Ascending aorta (tissue), 2 donors: ENCODE data around the gene BEGAIN. TPM values are rescaled to one million over a fixed set of nuclear protein-coding genes. Genes with fewer than 3 reads are reported as not detected.

Experiments
- DNase-seq, 2 donors: peaks; one replicate each; pipeline ENCODE4 v3.0.0-alpha.2; 2019; ENCODE audit warnings: low spot score in 2 of 2
- H3K27ac ChIP-seq, 2 donors: fragments of 200-600 bp; sonication (generic); one replicate each; pipeline ENCODE4 v1.5.1; 2016 to 2017; ENCODE audit warnings: mild to moderate bottlenecking in 1 of 2
- H3K27me3 ChIP-seq: fragments of 200-600 bp; sonication (generic); one replicate; pipeline ENCODE4 v1.5.1; 2017
- H3K36me3 ChIP-seq, 2 donors: fragments of 200-600 bp; sonication (generic); one replicate each; pipeline ENCODE4 v1.5.1; 2016
- H3K4me1 ChIP-seq, 2 donors: fragments of 200-600 bp; sonication (generic); one replicate each; pipeline ENCODE4 v1.5.1; 2016 to 2017; ENCODE audit warnings: mild to moderate bottlenecking in 1 of 2
- H3K4me3 ChIP-seq, 2 donors: fragments of 200-600 bp; sonication (generic); one replicate each; pipeline ENCODE4 v1.5.1; 2016 to 2017; ENCODE audit warnings: mild to moderate bottlenecking in 1 of 2
- H3K9me3 ChIP-seq, 2 donors: fragments of 200-600 bp; sonication (generic); one replicate each; pipeline ENCODE4 v1.5.1; 2016
- intact Hi-C: fragments of 100-400 bp; cut with DNase I; formaldehyde crosslinking; loops from one replicate; pipeline ENCODE4 v1.15.1; 2023
- total RNA-seq: library from RNA; depleted of rRNA; stranded (reverse); fragments of >200 nt; gene quantifications from one replicate; pipeline ENCODE4 v1.1.0, GENCODE V29; 2016
- TF ChIP-seq, protein P1 (sequence below), 3 experiments: fragments of 200-600 bp in 2 of 3; fragments of 450-650 bp in 1 of 3; sonication (generic) in 2 of 3; IDR thresholded peaks; one replicate each; pipeline ENCODE4 v1.5.1; 2016 to 2019; ENCODE audit warnings: antibody characterized with exemption in 3 of 3, mild to moderate bottlenecking in 1 of 3, moderate library complexity in 1 of 3

The BEGAIN gene
- total RNA-seq, 1 donor from 2014 or later: 5.9 TPM

DNA sequence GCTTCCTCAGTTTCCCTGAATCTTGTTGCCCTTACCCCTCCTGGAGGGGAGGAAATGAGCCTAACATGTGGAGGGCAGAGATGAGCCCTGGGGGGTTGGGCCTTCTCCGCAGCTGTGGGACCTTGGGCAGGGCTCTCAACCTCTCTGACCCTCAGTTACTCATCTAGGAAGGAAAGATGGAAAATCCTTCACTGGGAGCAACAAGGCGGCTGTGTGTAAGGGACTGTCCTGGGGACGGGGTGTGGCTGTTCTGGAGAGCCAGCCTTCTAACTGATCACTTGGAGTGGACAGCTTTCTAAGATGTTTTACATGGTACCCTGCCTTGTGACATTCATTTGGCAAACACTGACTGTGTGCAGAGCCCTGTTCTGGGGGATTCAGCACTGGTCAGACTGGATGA, 14.7 kb downstream of the BEGAIN start:
- Histone ChIP-seq H3K36me3 (no peaks in the 10 kb centered on the region), H3K27ac (no peak overlapping the region), H3K4me3 (no peak overlapping the region), H3K9me3 (no peaks in the 10 kb centered on the region), H3K4me1 (peaks cover 3 to 6% of the 10 kb centered on the region in 2 donors), H3K27me3 (peaks cover 8% of the 10 kb centered on the region)
- TF ChIP-seq, protein P1, sequence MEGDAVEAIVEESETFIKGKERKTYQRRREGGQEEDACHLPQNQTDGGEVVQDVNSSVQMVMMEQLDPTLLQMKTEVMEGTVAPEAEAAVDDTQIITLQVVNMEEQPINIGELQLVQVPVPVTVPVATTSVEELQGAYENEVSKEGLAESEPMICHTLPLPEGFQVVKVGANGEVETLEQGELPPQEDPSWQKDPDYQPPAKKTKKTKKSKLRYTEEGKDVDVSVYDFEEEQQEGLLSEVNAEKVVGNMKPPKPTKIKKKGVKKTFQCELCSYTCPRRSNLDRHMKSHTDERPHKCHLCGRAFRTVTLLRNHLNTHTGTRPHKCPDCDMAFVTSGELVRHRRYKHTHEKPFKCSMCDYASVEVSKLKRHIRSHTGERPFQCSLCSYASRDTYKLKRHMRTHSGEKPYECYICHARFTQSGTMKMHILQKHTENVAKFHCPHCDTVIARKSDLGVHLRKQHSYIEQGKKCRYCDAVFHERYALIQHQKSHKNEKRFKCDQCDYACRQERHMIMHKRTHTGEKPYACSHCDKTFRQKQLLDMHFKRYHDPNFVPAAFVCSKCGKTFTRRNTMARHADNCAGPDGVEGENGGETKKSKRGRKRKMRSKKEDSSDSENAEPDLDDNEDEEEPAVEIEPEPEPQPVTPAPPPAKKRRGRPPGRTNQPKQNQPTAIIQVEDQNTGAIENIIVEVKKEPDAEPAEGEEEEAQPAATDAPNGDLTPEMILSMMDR (IDR thresholded peaks at IDR 0.05): no peak
- intact Hi-C loops: no loop called here
- DNase-seq: no peak

DNA sequence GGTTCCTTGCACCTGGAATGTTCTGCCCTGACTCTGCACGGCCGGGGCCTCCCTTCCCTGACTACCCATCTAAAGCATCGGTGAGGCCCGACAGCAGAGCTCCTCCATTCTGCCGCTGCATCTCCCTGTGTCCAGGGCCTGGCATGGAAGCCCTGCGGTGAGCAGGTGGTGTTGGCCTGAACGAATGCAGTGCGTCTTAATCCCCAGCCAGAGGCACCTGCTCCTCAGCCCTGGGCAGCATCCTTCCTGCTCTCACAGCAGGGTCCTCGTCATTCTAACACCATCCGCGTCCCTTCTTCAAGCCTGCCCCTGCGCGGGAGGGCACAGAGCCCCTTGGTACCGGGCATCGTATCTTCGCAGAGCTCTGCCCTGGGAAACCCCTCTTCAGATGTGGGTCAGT, 15.4 kb downstream of the BEGAIN start:
- TF ChIP-seq, protein P1 (IDR thresholded peaks at IDR 0.05): no peak
- intact Hi-C loops: no loop called here
- DNase-seq: no peak
- no peaks in the 10 kb centered on the region for H3K9me3 ChIP-seq
- peaks cover 6 to 11% of the 10 kb centered on the region in 2 donors for H3K4me1 ChIP-seq
- H3K36me3 ChIP-seq: no peaks in the 10 kb centered on the region
- H3K4me3 ChIP-seq: no peak overlapping the region
- H3K27me3 ChIP-seq: peaks cover 14% of the 10 kb centered on the region
- no peak overlapping the region for H3K27ac ChIP-seq

DNA sequence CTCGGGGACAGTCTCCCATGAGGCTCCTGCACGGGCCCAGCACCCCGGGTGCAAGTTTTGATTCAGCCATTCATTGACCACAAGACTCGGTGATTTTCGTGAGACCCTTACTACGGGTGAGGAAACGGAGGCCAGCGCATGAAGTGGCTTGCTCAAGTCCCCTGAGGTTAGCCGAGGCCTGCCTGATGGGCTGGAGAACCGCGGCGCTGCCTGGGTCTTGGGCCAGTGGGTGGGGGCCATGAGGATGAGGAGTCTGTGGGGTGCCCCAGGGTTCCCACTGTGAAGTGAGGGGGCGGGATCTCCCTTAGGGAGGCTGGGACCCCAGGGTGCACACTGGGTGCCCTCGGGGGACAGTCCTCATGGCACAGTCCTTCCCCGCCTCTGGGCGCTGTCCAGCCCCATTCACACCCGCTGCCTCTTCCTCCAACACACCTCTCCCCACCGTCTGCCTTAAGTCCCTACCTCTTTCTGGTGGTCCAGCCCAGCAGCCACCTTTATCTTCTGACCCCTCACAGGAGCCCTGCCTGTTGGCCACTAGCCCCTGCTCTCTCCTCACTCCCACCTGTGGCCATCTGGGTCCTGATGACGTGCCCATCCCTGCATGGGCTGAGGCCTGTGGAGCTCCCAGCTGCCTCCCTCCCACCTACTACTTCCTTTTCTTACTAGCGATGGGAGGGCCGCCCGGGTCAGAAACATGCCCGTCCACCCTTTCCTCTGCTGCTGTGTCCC, 16.3 kb downstream of the BEGAIN start:
- H3K27ac ChIP-seq: no peak overlapping the region
- H3K36me3 ChIP-seq: no peaks in the 10 kb centered on the region
- intact Hi-C loops: no loop called here
- TF ChIP-seq, protein P1 (IDR thresholded peaks at IDR 0.05): no peak
- no peak overlapping the region for H3K4me3 ChIP-seq
- no peaks in the 10 kb centered on the region for H3K9me3 ChIP-seq
- peaks cover 23% of the 10 kb centered on the region for H3K27me3 ChIP-seq
- no peak for DNase-seq
- H3K4me1 ChIP-seq: peaks cover 6 to 11% of the 10 kb centered on the region in 2 donors

DNA sequence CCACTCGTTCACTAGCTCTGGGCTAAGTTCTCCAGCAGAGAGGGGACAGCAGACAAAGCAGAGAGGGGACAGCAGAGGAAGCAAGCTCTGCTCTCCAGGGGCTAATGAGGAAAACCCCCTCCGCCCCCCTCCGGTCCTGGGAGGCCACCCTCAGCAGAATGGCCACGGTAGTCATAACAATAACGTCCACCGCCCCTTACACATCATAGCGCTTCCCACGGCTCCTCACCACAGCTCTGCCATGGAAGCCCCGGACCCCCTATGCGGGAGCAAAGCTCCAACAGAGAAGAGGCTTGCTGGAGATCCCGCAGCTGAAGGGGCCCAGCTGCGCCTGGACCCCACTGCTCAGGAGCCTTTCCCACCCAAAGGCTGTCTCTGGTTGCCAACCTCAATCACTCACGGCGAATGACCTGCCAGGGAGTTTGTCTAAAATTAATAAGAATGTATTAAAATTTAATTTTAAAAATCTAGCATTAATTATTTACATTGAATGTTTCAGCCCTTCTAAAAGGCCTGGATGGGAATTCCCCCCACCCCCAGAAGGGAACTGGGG, 17.4 kb downstream of the BEGAIN start:
- intact Hi-C loops: no loop called here
- H3K4me1 ChIP-seq: peaks cover 6 to 11% of the 10 kb centered on the region in 2 donors
- TF ChIP-seq, protein P1 (IDR thresholded peaks at IDR 0.05): no peak
- no peak overlapping the region for H3K27ac ChIP-seq
- no peak overlapping the region for H3K4me3 ChIP-seq
- H3K9me3 ChIP-seq: no peaks in the 10 kb centered on the region
- DNase-seq: no peak
- no peaks in the 10 kb centered on the region for H3K36me3 ChIP-seq
- H3K27me3 ChIP-seq: peaks cover 23% of the 10 kb centered on the region

DNA sequence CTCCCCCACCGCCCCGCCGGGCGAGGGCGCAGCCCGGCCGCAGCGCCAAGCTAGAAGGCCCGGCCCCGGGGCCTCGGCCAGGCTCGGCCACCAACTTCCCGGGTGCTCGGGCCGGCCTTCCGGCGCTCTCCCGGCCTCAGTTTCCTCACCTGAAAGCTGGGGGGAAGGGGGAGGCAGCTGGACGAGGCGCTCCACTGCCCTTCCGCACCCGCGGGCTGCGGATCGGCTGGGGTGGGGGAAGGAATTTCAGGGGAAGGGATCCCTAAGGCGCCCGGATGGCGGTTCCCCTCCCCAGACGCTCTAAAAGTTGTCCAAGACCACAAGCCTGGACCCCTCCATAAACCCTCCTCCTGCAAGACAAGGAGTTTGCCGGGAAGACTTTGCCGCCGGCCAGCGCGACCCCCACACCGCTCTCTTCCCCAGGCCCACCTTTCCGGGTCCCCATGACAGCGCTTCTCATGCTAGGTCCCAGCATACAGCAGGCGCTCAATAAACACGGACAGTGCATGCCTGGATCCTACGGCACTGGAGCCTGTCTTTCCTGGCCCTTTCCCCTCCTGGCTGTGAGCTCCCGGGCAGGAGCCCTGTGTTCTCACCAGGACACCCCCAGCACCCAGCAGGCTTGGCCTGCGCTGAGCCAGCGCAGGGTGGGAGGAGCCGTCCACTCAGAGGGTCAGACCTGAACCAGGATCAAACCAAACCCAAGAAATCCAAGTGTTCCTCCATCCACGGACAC, 18.1 kb downstream of the BEGAIN start:
- peak overlapping the region; percentile 51 to 58 for H3K4me3 ChIP-seq
- no peak for DNase-seq
- H3K27ac ChIP-seq: no peak overlapping the region
- no peaks in the 10 kb centered on the region for H3K36me3 ChIP-seq
- TF ChIP-seq, protein P1 (IDR thresholded peaks at IDR 0.05): no peak
- no peaks in the 10 kb centered on the region for H3K9me3 ChIP-seq
- peaks cover 23% of the 10 kb centered on the region for H3K27me3 ChIP-seq
- H3K4me1 ChIP-seq: peaks cover 6 to 11% of the 10 kb centered on the region in 2 donors
- intact Hi-C loops: no loop called here
